Placental pericyte (primary cell): Measurements from ENCODE around the gene PPP2R3C. TPM values are rescaled to one million over a fixed set of nuclear protein-coding genes. Genes with fewer than 3 reads are reported as not detected.

Experiments used
- total RNA-seq: library from RNA; depleted of rRNA; stranded (reverse); fragments of >200 nt; gene quantifications from 2 replicates; pipeline ENCODE4 v1.2.3, GENCODE V29; 2012

Gene PPP2R3C
- total RNA-seq: 36.9 and 37.9 TPM in 2 replicates

GRCh38 chr14:35121887-35122695, at the start of gene PPP2R3C, which contains the start of gene PRORP:
Gene PPP2R3C (minus strand): TSS chr14:35121990. CDS start chr14:35121959, 31 bp downstream.
Gene PRORP (plus strand): TSS chr14:35122552. CDS start chr14:35123246, 694 bp downstream.

GRCh38 chr14:35046048-35046750, 75.6 kb downstream of the PPP2R3C start, which contains the start of gene FAM177A1:
Gene FAM177A1 (plus strand): TSS chr14:35046272. CDS start chr14:35046464, 192 bp downstream.

Other genes starting within 250 kb of the PPP2R3C start
- 14.7 and 44.5 TPM in 2 replicates for gene BAZ1A, start 246.6 kb downstream of the PPP2R3C start, total RNA-seq
- 83.2 and 89.7 TPM in 2 replicates for gene SRP54, start 139.0 kb downstream of the PPP2R3C start, total RNA-seq
- 34.6 and 38.7 TPM in 2 replicates for gene FAM177A1, start 75.7 kb downstream of the PPP2R3C start, total RNA-seq
- 25.2 and 44.5 TPM in 2 replicates for gene PRORP, start 562 bp upstream of the PPP2R3C start, total RNA-seq
- gene PSMA6, start 170.4 kb upstream of the PPP2R3C start, total RNA-seq: 188 and 253 TPM in 2 replicates